GM12872 (cell line): Measurements from ENCODE around the gene TMEM244.

Experiments used
- TF ChIP-seq, protein P1 (sequence below): IDR thresholded peaks from 3 replicates; pipeline ENCODE4 v1.5.1; 2011; ENCODE audit warnings: low read depth, mild to moderate bottlenecking, low read length, moderate library complexity; ENCODE audit not compliant: insufficient read depth

The TMEM244 gene

DNA sequence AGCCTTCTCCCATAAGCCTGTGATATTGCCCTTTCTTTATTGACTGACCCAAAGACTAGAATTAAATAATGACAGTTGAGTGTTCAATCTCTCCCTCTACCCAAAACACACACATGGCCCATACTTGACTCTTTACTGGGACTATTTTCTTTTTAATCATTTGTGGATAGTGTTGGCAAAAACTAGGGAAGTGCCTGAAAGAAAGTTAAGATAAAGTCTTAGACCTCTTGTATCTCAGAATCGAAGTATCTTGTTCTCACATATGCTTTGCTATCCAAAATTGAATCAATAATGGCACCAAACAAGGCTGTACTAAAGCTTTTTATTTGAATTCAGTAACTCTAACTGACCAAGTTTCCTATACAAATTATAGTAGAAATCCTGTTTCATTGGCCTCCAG, 19.0 kb downstream of the TMEM244 start:
- TF ChIP-seq, protein P1, sequence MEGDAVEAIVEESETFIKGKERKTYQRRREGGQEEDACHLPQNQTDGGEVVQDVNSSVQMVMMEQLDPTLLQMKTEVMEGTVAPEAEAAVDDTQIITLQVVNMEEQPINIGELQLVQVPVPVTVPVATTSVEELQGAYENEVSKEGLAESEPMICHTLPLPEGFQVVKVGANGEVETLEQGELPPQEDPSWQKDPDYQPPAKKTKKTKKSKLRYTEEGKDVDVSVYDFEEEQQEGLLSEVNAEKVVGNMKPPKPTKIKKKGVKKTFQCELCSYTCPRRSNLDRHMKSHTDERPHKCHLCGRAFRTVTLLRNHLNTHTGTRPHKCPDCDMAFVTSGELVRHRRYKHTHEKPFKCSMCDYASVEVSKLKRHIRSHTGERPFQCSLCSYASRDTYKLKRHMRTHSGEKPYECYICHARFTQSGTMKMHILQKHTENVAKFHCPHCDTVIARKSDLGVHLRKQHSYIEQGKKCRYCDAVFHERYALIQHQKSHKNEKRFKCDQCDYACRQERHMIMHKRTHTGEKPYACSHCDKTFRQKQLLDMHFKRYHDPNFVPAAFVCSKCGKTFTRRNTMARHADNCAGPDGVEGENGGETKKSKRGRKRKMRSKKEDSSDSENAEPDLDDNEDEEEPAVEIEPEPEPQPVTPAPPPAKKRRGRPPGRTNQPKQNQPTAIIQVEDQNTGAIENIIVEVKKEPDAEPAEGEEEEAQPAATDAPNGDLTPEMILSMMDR = no peak

- TF ChIP-seq, protein P1 = no peak
Measured at GRCh38 chr6:129835691-129836090, 25.4 kb downstream of the TMEM244 start.

DNA sequence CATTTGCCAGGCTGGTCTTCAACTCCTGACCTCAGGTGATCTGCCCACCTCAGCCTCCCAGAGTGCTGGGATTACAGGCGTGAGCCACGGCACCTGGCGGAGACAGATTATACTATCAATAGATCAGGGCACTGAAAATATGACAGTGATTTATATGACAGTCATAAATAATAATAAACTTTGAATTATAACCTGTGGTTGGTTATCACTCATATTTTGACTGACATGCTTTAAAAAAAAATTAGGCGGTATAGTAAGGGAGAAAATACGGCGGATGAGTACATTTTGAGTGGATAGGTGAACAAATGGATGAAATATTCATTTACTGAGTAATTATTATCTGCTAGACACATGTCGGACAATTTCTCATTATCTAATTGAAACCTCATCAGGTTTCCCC, 28.8 kb downstream of the TMEM244 start:
- TF ChIP-seq, protein P1 = no peak

DNA sequence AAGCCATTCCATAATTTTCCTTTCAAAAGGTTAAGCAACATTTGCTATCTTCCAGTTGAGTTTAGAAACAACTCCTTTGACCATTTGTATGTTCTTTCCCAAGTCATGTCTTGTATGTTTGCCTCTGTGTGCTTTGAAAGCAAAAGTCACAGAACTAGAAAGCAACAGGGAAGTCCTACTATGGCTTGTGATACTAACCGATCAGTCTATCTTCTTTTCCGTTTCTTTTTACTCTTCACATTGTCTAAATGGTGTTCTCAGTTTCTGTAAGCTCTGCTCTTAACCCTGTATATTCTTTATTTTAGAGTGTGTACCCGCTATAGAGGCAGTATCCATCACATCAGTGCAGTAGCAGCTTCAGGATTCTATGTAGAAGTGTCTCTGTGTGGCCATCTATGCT, 32.9 kb downstream of the TMEM244 start:
- TF ChIP-seq, protein P1 = no peak

DNA sequence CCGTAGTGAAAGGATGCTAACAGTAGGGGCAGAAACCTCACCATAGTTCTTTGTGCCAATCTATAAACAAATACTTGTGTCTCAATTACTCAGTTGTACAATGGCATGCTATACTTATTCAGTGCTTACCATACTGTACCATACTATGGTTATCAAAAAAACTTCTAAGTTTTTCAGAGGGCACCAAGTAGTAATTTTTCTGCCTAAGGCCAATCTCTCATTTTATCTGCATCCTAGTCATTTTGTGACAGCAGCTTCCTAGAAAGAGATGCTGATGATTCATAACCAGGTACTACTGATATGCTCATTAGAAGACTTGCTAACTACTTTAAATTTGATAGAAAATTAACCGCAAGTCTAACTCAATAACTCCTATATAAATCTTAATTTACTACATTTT, 42.9 kb downstream of the TMEM244 start:
- TF ChIP-seq, protein P1 = no peak

GRCh38 chr6:129817821-129818220, 43.3 kb downstream of the TMEM244 start:
- TF ChIP-seq, protein P1 = no peak

DNA sequence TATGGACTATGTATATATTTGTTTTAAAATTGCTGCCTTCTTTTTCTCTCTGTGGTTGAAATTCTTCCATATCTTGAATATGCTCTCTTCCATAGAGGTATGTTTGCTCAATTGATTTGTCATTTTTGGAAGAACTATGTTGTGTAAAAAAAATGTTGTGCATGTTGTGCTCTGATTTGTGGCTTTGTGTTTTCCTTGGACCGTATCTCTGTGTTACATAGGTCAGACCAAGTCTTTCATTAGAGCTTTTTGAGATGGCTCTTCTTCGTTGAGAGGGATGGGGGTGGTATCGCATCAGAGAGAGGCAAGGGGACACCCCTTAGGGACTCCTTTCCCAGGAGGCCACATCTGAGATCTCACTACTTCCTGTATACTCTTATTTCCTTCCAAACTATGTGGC, 43.8 kb downstream of the TMEM244 start:
- TF ChIP-seq, protein P1 = no peak

- TF ChIP-seq, protein P1 = no peak
Measured at GRCh38 chr6:129812145-129812777, 48.9 kb downstream of the TMEM244 start.
